SK-N-SH treated with all-trans-retinoic acid at 6 μM for 48 hours (cell line): ENCODE results near the gene PXK.

Experiments used
- ATAC-seq: fragments of 200-7000 bp; cut with Tn5 transposase; 3 replicates; pipeline ENCODE4 v1.9.1; 2020; ENCODE audit warnings: mild to moderate bottlenecking, moderate library complexity
- ARNTL ChIP-seq: fragments of 450-650 bp; formaldehyde crosslinking; IDR thresholded peaks from 2 replicates; pipeline ENCODE4 v1.5.0; 2020; ENCODE audit warnings: low read depth, mild to moderate bottlenecking, moderate library complexity, borderline replicate concordance
- BACH2 ChIP-seq: fragments of 250-450 bp; sonication (Bioruptor Pico); IDR thresholded peaks from 2 replicates; pipeline ENCODE4 v1.9.0; 2021; ENCODE audit warnings: mild to moderate bottlenecking, borderline replicate concordance
- CREB5 ChIP-seq: fragments of 250-450 bp; sonication (Bioruptor Pico); IDR thresholded peaks from 2 replicates; pipeline ENCODE4 v1.5.1; 2020; ENCODE audit warnings: low read depth, mild to moderate bottlenecking, moderate library complexity
- CSDC2 ChIP-seq: fragments of 250-450 bp; sonication (Bioruptor Pico); IDR thresholded peaks from 2 replicates; pipeline ENCODE4 v1.5.0; 2020; ENCODE audit warnings: mild to moderate bottlenecking, moderate library complexity
- CSRNP3 ChIP-seq: fragments of 250-450 bp; sonication (Bioruptor Pico); IDR thresholded peaks from 2 replicates; pipeline ENCODE4 v1.5.1; 2021; ENCODE audit warnings: mild to moderate bottlenecking, moderate library complexity
- ESRRG ChIP-seq: fragments of 250-450 bp; sonication (Bioruptor Pico); IDR thresholded peaks from 2 replicates; pipeline ENCODE4 v1.6.1; 2021; ENCODE audit warnings: mild to moderate bottlenecking
- GLIS3 ChIP-seq: fragments of 250-450 bp; sonication (Bioruptor Pico); IDR thresholded peaks from 2 replicates; pipeline ENCODE4 v1.5.0; 2020; ENCODE audit warnings: mild to moderate bottlenecking, moderate library complexity
- ISL1 ChIP-seq: fragments of 250-450 bp; sonication (Bioruptor Pico); IDR thresholded peaks from 2 replicates; pipeline ENCODE4 v2.1.2; 2022; ENCODE audit warnings: mild to moderate bottlenecking, moderate library complexity
- PATZ1 ChIP-seq: fragments of 250-450 bp; sonication (Bioruptor Pico); IDR thresholded peaks from 2 replicates; pipeline ENCODE4 v1.8.0; 2020; ENCODE audit warnings: mild to moderate bottlenecking, moderate library complexity, borderline replicate concordance
- POU6F1 ChIP-seq: fragments of 250-450 bp; sonication (Bioruptor Pico); IDR thresholded peaks from 2 replicates; pipeline ENCODE4 v1.8.0; 2021; ENCODE audit warnings: low read depth, mild to moderate bottlenecking, moderate library complexity, borderline replicate concordance
- PPARA ChIP-seq: fragments of 250-450 bp; sonication (Bioruptor Pico); IDR thresholded peaks from 2 replicates; pipeline ENCODE4 v1.5.0; 2020; ENCODE audit warnings: mild to moderate bottlenecking, borderline replicate concordance
- SNAI2 ChIP-seq: fragments of 250-450 bp; sonication (Bioruptor Pico); IDR thresholded peaks from 2 replicates; pipeline ENCODE4 v1.5.0; 2020; ENCODE audit warnings: mild to moderate bottlenecking, moderate library complexity
- TCF4 ChIP-seq: fragments of 250-450 bp; sonication (Bioruptor Pico); IDR thresholded peaks from 2 replicates; pipeline ENCODE4 v1.8.0; 2021; ENCODE audit warnings: mild to moderate bottlenecking, moderate library complexity, borderline replicate concordance
- TOX ChIP-seq: fragments of 250-450 bp; sonication (Bioruptor Pico); IDR thresholded peaks from 2 replicates; pipeline ENCODE4 v1.8.0; 2021; ENCODE audit warnings: mild to moderate bottlenecking, moderate library complexity, borderline replicate concordance
- TSHZ2 ChIP-seq: fragments of 250-450 bp; sonication (Bioruptor Pico); IDR thresholded peaks from 2 replicates; pipeline ENCODE4 v1.5.0; 2020; ENCODE audit warnings: mild to moderate bottlenecking, moderate library complexity
- ZC3H10 ChIP-seq: fragments of 250-450 bp; sonication (Bioruptor Pico); IDR thresholded peaks from 2 replicates; pipeline ENCODE4 v1.5.1; 2021; ENCODE audit warnings: mild to moderate bottlenecking, moderate library complexity
- ZFP3 ChIP-seq: fragments of 250-450 bp; sonication (Bioruptor Pico); IDR thresholded peaks from 2 replicates; pipeline ENCODE4 v1.5.0; 2020; ENCODE audit warnings: mild to moderate bottlenecking, moderate library complexity
- ZFP30 ChIP-seq: fragments of 450-650 bp; formaldehyde crosslinking; IDR thresholded peaks from 2 replicates; pipeline ENCODE4 v1.5.0; 2022; ENCODE audit warnings: mild to moderate bottlenecking, moderate library complexity
- ZNF565 ChIP-seq: fragments of 450-650 bp; formaldehyde crosslinking; conservative IDR thresholded peaks from 2 replicates; pipeline ENCODE4 v1.5.0; 2020; ENCODE audit warnings: low read depth, mild to moderate bottlenecking, moderate library complexity
- ZNF70 ChIP-seq: fragments of 450-650 bp; formaldehyde crosslinking; IDR thresholded peaks from 2 replicates; pipeline ENCODE4 v1.5.0; 2020; ENCODE audit warnings: mild to moderate bottlenecking, moderate library complexity

Gene PXK

GRCh38 chr3:58429657-58430056, 97.0 kb downstream of the PXK start:
- ATAC-seq = no peak
- TF ChIP-seq ISL1 (CRISPR knock-in tag) (no peak), CSDC2 (CRISPR knock-in tag) (no peak), CREB5 (no peak), CSRNP3 (CRISPR knock-in tag) (no peak), ZC3H10 (CRISPR knock-in tag) (no peak), GLIS3 (no peak), ESRRG (no peak), SNAI2 (CRISPR knock-in tag) (no peak), ZFP3 (CRISPR knock-in tag) (no peak), ZNF70 (CRISPR knock-in tag) (no peak), PPARA (CRISPR knock-in tag) (no peak), ZFP30 (no peak), BACH2 (CRISPR knock-in tag) (no peak), TSHZ2 (no peak), PATZ1 (CRISPR knock-in tag) (no peak), ARNTL (CRISPR knock-in tag) (no peak), ZNF565 (no peak), TOX (CRISPR knock-in tag) (no peak), POU6F1 (no peak), TCF4 (CRISPR knock-in tag) (no peak)

- no peak for ATAC-seq
- TF ChIP-seq PPARA (CRISPR knock-in tag) (no peak), ZC3H10 (CRISPR knock-in tag) (no peak), ISL1 (CRISPR knock-in tag) (no peak), ARNTL (CRISPR knock-in tag) (no peak)
Observed at GRCh38 chr3:58432905-58433304, 100.2 kb downstream of the PXK start.

- TF ChIP-seq ARNTL (CRISPR knock-in tag) = no peak
- TF ChIP-seq POU6F1 = no peak
- TF ChIP-seq ZFP3 (CRISPR knock-in tag) = 0 out of 2 replicates have a peak, but pooled peaks have one; percentile 27
- TF ChIP-seq, all 23 proteins: peak for 1
- peak; percentile 97 for ATAC-seq
Observed at GRCh38 chr3:58433400-58434167, 100.9 kb downstream of the PXK start, which contains the start of gene PDHB. Gene PDHB, minus strand, starts transcription at chr3:58433832. Its CDS starts 23 bp downstream, at chr3:58433809.
